A549 (cell line): ENCODE data around the gene C7orf57. TPM values are rescaled to one million over a fixed set of nuclear protein-coding genes. Genes with fewer than 3 reads are reported as not detected.

ENCODE experiments used
- ATAC-seq, 2 experiments: fragments of 200-7000 bp in 1 of 2; fragments of >200 bp in 1 of 2; cut with Nextera tagmentation in 1 of 2; cut with Tn5 transposase in 1 of 2; 3 replicates each; pipeline versions ENCODE4 v1.8.0 to v1.9.1; 2018 to 2020; ENCODE audit warnings: mild to moderate bottlenecking in 1 of 2, moderate library complexity in 1 of 2
- CTCF ChIA-PET: fragments of 300-600 bp; sonication (Branson Sonifier 250); formaldehyde crosslinking; extraction: SDS; loops from one replicate; lab custom pipeline; 2021; ENCODE audit warnings: antibody characterized with exemption, inconsistent platforms; lab: Yijun Ruan, JAX
- POLR2A ChIA-PET: fragments of 350-600 bp; formaldehyde crosslinking; extraction: SDS; loops from one replicate; lab custom pipeline; 2021; ENCODE audit warnings: antibody characterized with exemption, inconsistent platforms; lab: Yijun Ruan, JAX
- DNase-seq, 2 experiments: peaks; one replicate each; pipeline versions ENCODE4 v3.0.0 to v3.0.0-alpha.2; 2011 to 2016; ENCODE audit warnings: low read depth in 1 of 2, low spot score in 1 of 2
- FAIRE-seq: peaks from 2 replicates; lab custom pipeline; 2011; peaks lifted over from hg19 to GRCh38; lab: Jason Lieb, UNC
- H3K27ac ChIP-seq, 2 experiments: fragments of >200 bp; sonication (Bioruptor Twin); formaldehyde crosslinking; 3 replicates each; pipeline ENCODE4 v1.5.1; 2016 to 2017
- H3K4me1 ChIP-seq: fragments of >200 bp; sonication (Bioruptor Twin); formaldehyde crosslinking; 3 replicates; pipeline ENCODE4 v1.6.1; 2016
- H3K4me2 ChIP-seq: fragments of >200 bp; sonication (Bioruptor Twin); formaldehyde crosslinking; 3 replicates; pipeline ENCODE4 v1.6.1; 2016
- H3K4me3 ChIP-seq: fragments of >200 bp; sonication (Bioruptor Twin); formaldehyde crosslinking; 3 replicates; pipeline ENCODE4 v1.5.1; 2016
- H3K9me3 ChIP-seq: fragments of >200 bp; sonication (Bioruptor Twin); formaldehyde crosslinking; 3 replicates; pipeline ENCODE4 v1.6.1; 2016
- ATOH8 ChIP-seq: fragments of 250-450 bp; sonication (Bioruptor Pico); IDR thresholded peaks from 2 replicates; pipeline ENCODE4 v1.5.0; 2020; ENCODE audit warnings: low read depth, mild to moderate bottlenecking, moderate library complexity
- BCL3 ChIP-seq: fragments of >200 bp; sonication (Bioruptor Twin); formaldehyde crosslinking; IDR thresholded peaks from 3 replicates; pipeline ENCODE4 v1.6.1; 2016
- CTCF ChIP-seq: fragments of >200 bp; sonication (Bioruptor Twin); formaldehyde crosslinking; IDR thresholded peaks from 3 replicates; pipeline ENCODE4 v1.5.1; 2016
- E2F6 ChIP-seq: IDR thresholded peaks from 2 replicates; pipeline ENCODE4 v1.6.1; 2012; ENCODE audit warnings: low read depth, borderline replicate concordance
- FOXS1 ChIP-seq: fragments of 250-450 bp; sonication (Bioruptor Pico); IDR thresholded peaks from 2 replicates; pipeline ENCODE4 v1.5.0; 2020; ENCODE audit warnings: mild to moderate bottlenecking, moderate library complexity
- GATA3 ChIP-seq: IDR thresholded peaks from 2 replicates; pipeline ENCODE4 v1.6.1; 2012; ENCODE audit warnings: borderline replicate concordance
- HDAC2 ChIP-seq: fragments of 200-600 bp; sonication (generic); IDR thresholded peaks from 2 replicates; pipeline ENCODE4 v1.6.1; 2016
- HES2 ChIP-seq: fragments of >200 bp; sonication (Bioruptor Twin); formaldehyde crosslinking; IDR thresholded peaks from 2 replicates; pipeline ENCODE4 v1.6.1; 2016
- HMGXB4 ChIP-seq: fragments of 250-450 bp; sonication (Bioruptor Pico); IDR thresholded peaks from 2 replicates; pipeline ENCODE4 v1.5.0; 2021; ENCODE audit warnings: mild to moderate bottlenecking, moderate library complexity, borderline replicate concordance
- KDM1A ChIP-seq: fragments of 200-600 bp; sonication (generic); IDR thresholded peaks from 2 replicates; pipeline ENCODE4 v1.6.1; 2016; ENCODE audit warnings: low read depth, mild to moderate bottlenecking
- KDM5A ChIP-seq: fragments of 200-600 bp; sonication (generic); IDR thresholded peaks from 2 replicates; pipeline ENCODE4 v1.6.1; 2016; ENCODE audit warnings: antibody characterized with exemption, mild to moderate bottlenecking
- PBX3 ChIP-seq: IDR thresholded peaks from 2 replicates; pipeline ENCODE4 v1.6.1; 2012
- REST ChIP-seq: fragments of 200-600 bp; sonication (generic); IDR thresholded peaks from 2 replicates; pipeline ENCODE4 v1.6.1; 2016; ENCODE audit warnings: antibody characterized with exemption, mild to moderate bottlenecking, moderate library complexity
- RNF2 ChIP-seq: fragments of 200-600 bp; sonication (generic); IDR thresholded peaks from 2 replicates; pipeline ENCODE4 v1.6.1; 2016; ENCODE audit warnings: low read depth, mild to moderate bottlenecking, antibody characterized with exemption, moderate library complexity, borderline replicate concordance
- SMC3 ChIP-seq: fragments of >200 bp; sonication (Bioruptor Twin); formaldehyde crosslinking; IDR thresholded peaks from 3 replicates; pipeline ENCODE4 v1.6.1; 2018; ENCODE audit warnings: inconsistent platforms
- SREBF2 ChIP-seq: fragments of 450-650 bp; IDR thresholded peaks from 2 replicates; pipeline ENCODE4 v1.6.1; 2014; ENCODE audit warnings: mild to moderate bottlenecking, moderate library complexity
- TP53 ChIP-seq: fragments of 250-450 bp; sonication (Bioruptor Pico); IDR thresholded peaks from 2 replicates; pipeline ENCODE4 v1.5.0; 2021; ENCODE audit warnings: mild to moderate bottlenecking, moderate library complexity
- ZC3H11A ChIP-seq: fragments of 450-650 bp; IDR thresholded peaks from 2 replicates; pipeline ENCODE4 v1.6.1; 2014; ENCODE audit warnings: antibody characterized with exemption, mild to moderate bottlenecking
- ZNF302 ChIP-seq: fragments of 250-450 bp; sonication (Bioruptor Pico); IDR thresholded peaks from 2 replicates; pipeline ENCODE4 v1.9.0; 2021; ENCODE audit warnings: inconsistent platforms, mild to moderate bottlenecking, moderate library complexity
- ZSCAN20 ChIP-seq: fragments of 250-450 bp; sonication (Bioruptor Pico); IDR thresholded peaks from 2 replicates; pipeline ENCODE4 v1.8.0; 2022; ENCODE audit warnings: mild to moderate bottlenecking, moderate library complexity
- WGBS: methylation state at CpG from one replicate; pipeline ENCODE4 v1.1.6; 2017; ENCODE audit errors: missing lambda C conversion rate; 5-methylcytosine and 5-hydroxymethylcytosine counted together
- polyA plus RNA-seq, 4 experiments: library from polyadenylated mRNA; depleted of rRNA in 3 of 4; stranded (reverse); fragments of >200 nt; fragmentation: RNase III in 1 of 4; extraction: RNeasy Plus Mini Kit Qiagen cat#74134 plus additional on column Dnase treatment in 1 of 4; gene quantifications; 2 replicates in 3 of 4; 3 replicates in 1 of 4; pipeline ENCODE4 v1.2.3, GENCODE V29; 2011 to 2017

The C7orf57 gene
- polyA plus RNA-seq, 2 of the 4 experiments (the other 2 are of a cell fraction) = 0.05 to 0.09 TPM

- ChIA-PET POLR2A (no interaction called here), CTCF (interaction anchor here (0.9 to 11.1 kb wide), 4 partner anchors 9 to 156 kb away, joined by 3 to 177 read pairs (median 92); partner anchors contain the start of gene UPP1)
- no peak for TF ChIP-seq BCL3
- no peak for TF ChIP-seq RNF2
- no peak for TF ChIP-seq SMC3
- no peak for TF ChIP-seq REST
- TF ChIP-seq ZNF302 = no peak
- TF ChIP-seq KDM5A = no peak
- TF ChIP-seq ZSCAN20 (CRISPR knock-in tag) = no peak
- TF ChIP-seq SREBF2 = no peak
- TF ChIP-seq HES2 = no peak
- no peak for TF ChIP-seq TP53
- Histone ChIP-seq H3K4me2 (no peak overlapping the region), H3K27ac (no peak overlapping the region), H3K9me3 (no peaks in the 10 kb centered on the region), H3K4me1 (no peaks in the 10 kb centered on the region), H3K4me3 (no peak overlapping the region)
- ATAC-seq (no peak), DNase-seq (no peak), FAIRE-seq (no peak)
- WGBS = 93% methylated on average over 8 of the region's 8 CpGs
Measured at GRCh38 chr7:48101352-48101751, 66.0 kb downstream of the C7orf57 start.

GRCh38 chr7:48101968-48102367 lies 66.6 kb downstream of the C7orf57 start:
- TF ChIP-seq E2F6 (no peak), CTCF (peak; percentile 23)
- CTCF ChIA-PET = interaction anchor here (1.4 to 11.1 kb wide), 5 partner anchors 8 to 157 kb away, joined by 4 to 177 read pairs (median 12); partner anchors contain the start of genes C7orf57 and UPP1
- Histone ChIP-seq H3K4me3 (no peak overlapping the region), H3K4me1 (no peaks in the 10 kb centered on the region), H3K4me2 (no peak overlapping the region), H3K9me3 (no peaks in the 10 kb centered on the region), H3K27ac (no peak overlapping the region)
- FAIRE-seq = no peak
- ATAC-seq = peak in 1 of 2 experiments; percentile 46; a peak in 2 of 6 replicates
- POLR2A ChIA-PET = no interaction called here
- DNase-seq = no peak
- 84% methylated on average over 4 of the region's 4 CpGs for WGBS

GRCh38 chr7:48102530-48102929 lies 67.2 kb downstream of the C7orf57 start:
- FAIRE-seq = no peak
- POLR2A ChIA-PET = interaction anchor here (1.5 kb wide), 1 partner anchor 14 kb away, joined by 3 read pairs; no protein-coding TSS in a partner anchor
- TF ChIP-seq FOXS1 (CRISPR knock-in tag) = no peak
- TF ChIP-seq GATA3 = no peak
- no peak for TF ChIP-seq KDM1A
- TF ChIP-seq PBX3 = no peak
- no peak for TF ChIP-seq HMGXB4 (CRISPR knock-in tag)
- TF ChIP-seq ZC3H11A = no peak
- no peak for TF ChIP-seq HDAC2
- no peak for TF ChIP-seq SMC3
- no peak for TF ChIP-seq ATOH8

More at GRCh38 chr7:48102530-48102929, 67.2 kb downstream of the C7orf57 start:
- no peaks in the 10 kb centered on the region for H3K4me1 ChIP-seq
- no peak overlapping the region for H3K27ac ChIP-seq
- H3K4me3 ChIP-seq = no peak overlapping the region
- no peak for ATAC-seq
- DNase-seq = no peak
- no peak overlapping the region for H3K4me2 ChIP-seq
- WGBS = 94% methylated on average over 4 of the region's 4 CpGs
- H3K9me3 ChIP-seq = no peaks in the 10 kb centered on the region
- CTCF ChIA-PET = interaction anchor here (0.7 to 11.1 kb wide), 6 partner anchors 8 to 157 kb away, joined by 3 to 177 read pairs (median 11); partner anchors contain the start of genes C7orf57 and UPP1
